Keratinocyte (primary cell): ENCODE data around the gene BSPRY. TPM values are rescaled to one million over a fixed set of nuclear protein-coding genes. Genes with fewer than 3 reads are reported as not detected.
"Not testable (repeated sequence)": the region's sequence is repeated elsewhere in the genome, so short reads cannot be mapped to it uniquely, and the experiment has no call there.

ENCODE experiments used
- DNase-seq: peaks from one replicate; pipeline ENCODE4 v3.0.0-alpha.2; 2011; ENCODE audit warnings: low read depth, missing footprints, low spot score
- FAIRE-seq: peaks from 2 replicates; lab custom pipeline; 2011; peaks lifted over from hg19 to GRCh38; lab: Jason Lieb, UNC
- H2AFZ ChIP-seq: 2 replicates; pipeline ENCODE4 v1.6.0; 2012; ENCODE audit warnings: low read length, control low read depth, inconsistent platforms; ENCODE audit not compliant: control insufficient read depth
- H3K27ac ChIP-seq: 2 replicates; pipeline ENCODE4 v1.5.1; 2011; ENCODE audit warnings: low read length; ENCODE audit not compliant: control insufficient read depth, insufficient read depth
- H3K27me3 ChIP-seq: 3 replicates; pipeline ENCODE4 v1.6.0; 2011; ENCODE audit warnings: low read length; ENCODE audit not compliant: control insufficient read depth, insufficient read depth; ENCODE audit errors: extremely low read depth
- H3K36me3 ChIP-seq, 2 experiments: 2 replicates in 1 of 2; 3 replicates in 1 of 2; pipeline ENCODE4 v1.5.1; 2011; ENCODE audit warnings: low read length in 2 of 2, mild to moderate bottlenecking in 1 of 2; ENCODE audit not compliant: control insufficient read depth in 2 of 2, insufficient read depth in 2 of 2; ENCODE audit errors: extremely low read depth in 1 of 2
- H3K4me1 ChIP-seq: 3 replicates; pipeline ENCODE4 v1.5.1; 2011; ENCODE audit warnings: low read length; ENCODE audit not compliant: control insufficient read depth, insufficient read depth; ENCODE audit errors: extremely low read depth
- H3K4me2 ChIP-seq: 3 replicates; pipeline ENCODE4 v1.6.0; 2011; ENCODE audit warnings: low read depth, low read length; ENCODE audit not compliant: control insufficient read depth, insufficient read depth; ENCODE audit errors: extremely low read depth
- H3K4me3 ChIP-seq, 3 experiments: fragments of 200-600 bp in 1 of 3; sonication (generic) in 1 of 3; 2 replicates in 2 of 3; 3 replicates in 1 of 3; pipeline ENCODE4 v1.5.1; 2011 to 2016; ENCODE audit warnings: low read length in 3 of 3, mild to moderate bottlenecking in 3 of 3, control low read depth in 2 of 3, inconsistent platforms in 1 of 3, low read depth in 1 of 3, mixed read lengths in 1 of 3, mixed run types in 1 of 3, moderate library complexity in 1 of 3; ENCODE audit not compliant: control insufficient read depth in 2 of 3, insufficient read depth in 2 of 3; ENCODE audit errors: extremely low read depth in 1 of 3
- H3K79me2 ChIP-seq: 2 replicates; pipeline ENCODE4 v1.6.0; 2012; ENCODE audit warnings: low read length; ENCODE audit not compliant: control insufficient read depth, insufficient read depth
- H3K9ac ChIP-seq: 3 replicates; pipeline ENCODE4 v1.6.0; 2011; ENCODE audit warnings: low read length; ENCODE audit not compliant: control insufficient read depth, insufficient read depth; ENCODE audit errors: extremely low read depth
- H3K9me1 ChIP-seq: 3 replicates; pipeline ENCODE4 v1.6.0; 2011; ENCODE audit warnings: low read length; ENCODE audit not compliant: control insufficient read depth, insufficient read depth; ENCODE audit errors: extremely low read depth
- H3K9me3 ChIP-seq: 2 replicates; pipeline ENCODE4 v1.5.1; 2012; ENCODE audit warnings: low read depth, low read length; ENCODE audit not compliant: control insufficient read depth
- H4K20me1 ChIP-seq: 3 replicates; pipeline ENCODE4 v1.6.0; 2011; ENCODE audit warnings: low read length; ENCODE audit not compliant: control insufficient read depth, insufficient read depth; ENCODE audit errors: extremely low read depth
- CTCF ChIP-seq, 3 experiments: IDR thresholded peaks in 1 of 3; conservative IDR thresholded peaks in 1 of 3; optimal IDR thresholded peaks in 1 of 3; 2 replicates in 2 of 3; 3 replicates in 1 of 3; pipeline versions ENCODE3 to v1.5.1; 2011; ENCODE audit warnings: low read length in 3 of 3, mild to moderate bottlenecking in 3 of 3, moderate library complexity in 2 of 3, control low read depth in 1 of 3, inconsistent platforms in 1 of 3; ENCODE audit not compliant: insufficient read depth in 2 of 3; ENCODE audit errors: extremely low read depth in 1 of 3
- EZH2 ChIP-seq: IDR thresholded peaks from one replicate; pipeline ENCODE4 v1.6.1; 2012; ENCODE audit warnings: inconsistent platforms, mild to moderate bottlenecking, low read length, moderate library complexity
- dilution Hi-C: fragments of 300-500 bp; cut with MboI; formaldehyde crosslinking; loops from one replicate; pipeline ENCODE4 v1.7.0; 2020; ENCODE audit warnings: low sequenced_read_pairs; ENCODE audit not compliant: extremely low pct_ligation_motif_present
- polyA plus RNA-seq, 5 experiments: library from polyadenylated mRNA; depleted of rRNA in 3 of 5; stranded (reverse) in 3 of 5; stranded (forward) in 1 of 5; unstranded in 1 of 5; fragments of >200 nt; gene quantifications; 1 replicate in 1 of 5; 2 replicates in 3 of 5; 3 replicates in 1 of 5; pipeline versions ENCODE4 v1.2.1 to v1.2.3, GENCODE V29; 2011 to 2012; ENCODE audit warnings: missing spikeins in 2 of 5, low read depth in 1 of 5, low replicate concordance in 1 of 5

The BSPRY gene
- polyA plus RNA-seq, 1 donor (not counting 4 experiments of a cell fraction or from before 2014, with no cell fraction given) = 0.41 TPM

GRCh38 chr9:113376634-113377567 is 27.6 kb downstream of the BSPRY start, which contains the start of gene HDHD3:
Gene HDHD3, minus strand, starts transcription at chr9:113376986. Its CDS starts 2,632 bp downstream, at chr9:113374354.
- Histone ChIP-seq H3K4me2 (peak within 1 kb of the TSS; percentile 77), H3K9ac (peak within 1 kb of the TSS; percentile 85), H3K4me1 (peaks cover 16% of the 10 kb centered on the region), H3K27ac (peak within 1 kb of the TSS; percentile 73), H4K20me1 (no peaks in the 10 kb centered on the region), H3K27me3 (no peaks in the 10 kb centered on the region), H3K36me3 (peaks cover 14% of the 10 kb centered on the region in 2 experiments), H3K4me3 (peak within 1 kb of the TSS; percentile 82 to 83 (median 83)), H3K9me1 (peaks cover 3% of the 10 kb centered on the region), H3K9me3 (no peaks in the 10 kb centered on the region), H2AFZ (peak within 1 kb of the TSS; percentile 98), H3K79me2 (peaks cover 7% of the 10 kb centered on the region)
- dilution Hi-C loops = no loop called here
- FAIRE-seq = no peak
- no peak for DNase-seq
- TF ChIP-seq EZH2 (no peak), CTCF (optimal IDR thresholded peaks at IDR 0.05 in 1 of 3, IDR thresholded peaks at IDR 0.05 in 1 of 3, conservative IDR thresholded peaks at IDR 0.05 in 1 of 3; ENCODE audit: extremely low read depth in 1 of 3, insufficient read depth in 2 of 3, low read length in 3 of 3) (no peak)

- H2AFZ ChIP-seq, DNase-seq, H3K9me1 ChIP-seq, H3K9me3 ChIP-seq, H3K79me2 ChIP-seq, H3K36me3 ChIP-seq, dilution Hi-C loops, FAIRE-seq, H4K20me1 ChIP-seq, H3K27me3 ChIP-seq, H3K4me3 ChIP-seq, H3K4me2 ChIP-seq, H3K27ac ChIP-seq, H3K9ac ChIP-seq: not testable (repeated sequence)
- H3K4me1 ChIP-seq = peaks cover 21% of the 10 kb centered on the region
These were observed 29.9 kb downstream of the BSPRY start for GRCh38 chr9:113379094-113379828.

GRCh38 chr9:113379829-113380210 is 30.5 kb downstream of the BSPRY start:
- peaks cover 21% of the 10 kb centered on the region for H3K4me1 ChIP-seq
- H2AFZ ChIP-seq, H3K79me2 ChIP-seq, FAIRE-seq, H4K20me1 ChIP-seq, H3K27ac ChIP-seq, H3K9me3 ChIP-seq, H3K9me1 ChIP-seq, H3K4me3 ChIP-seq, DNase-seq, dilution Hi-C loops, H3K27me3 ChIP-seq, H3K36me3 ChIP-seq, H3K4me2 ChIP-seq, H3K9ac ChIP-seq: not testable (repeated sequence)
